CD4-positive, alpha-beta T cell (primary cell): ENCODE data around the gene SLIT1. TPM values are rescaled to one million over a fixed set of nuclear protein-coding genes. Genes with fewer than 3 reads are reported as not detected.

Experiments
- ATAC-seq: fragments of 200-7000 bp; cut with Tn5 transposase; one replicate; pipeline ENCODE4 v1.10.0; 2022; ENCODE audit warnings: mild to moderate bottlenecking; ENCODE audit not compliant: poor library complexity
- CTCF ChIA-PET: fragments of 350-600 bp; sonication (Branson Sonifier 250); formaldehyde crosslinking; loops from one replicate; lab custom pipeline; 2021; ENCODE audit warnings: antibody characterized with exemption, inconsistent platforms; lab: Charles Lee
- POLR2A ChIA-PET: fragments of 350-600 bp; sonication (Branson Sonifier 250); formaldehyde crosslinking; loops from one replicate; lab custom pipeline; 2021; ENCODE audit warnings: antibody characterized with exemption, inconsistent platforms; lab: Charles Lee
- DNase-seq, 14 experiments: peaks; one replicate each; pipeline ENCODE4 v3.0.0-alpha.2; 2013 to 2020; ENCODE audit warnings: mixed read lengths in 2 of 14
- H3K27ac ChIP-seq, 2 donors: one replicate each; pipeline versions ENCODE4 v1.5.1 to v1.7.0; 2013; ENCODE audit warnings: low read length in 2 of 2, low read depth in 1 of 2, mild to moderate bottlenecking in 1 of 2
- H3K27me3 ChIP-seq, 2 experiments: 1 replicate in 1 of 2; 2 replicates in 1 of 2; pipeline versions ENCODE4 v1.6.1 to v1.7.0; 2013; ENCODE audit warnings: low read length in 2 of 2, control low read depth in 1 of 2, mild to moderate bottlenecking in 1 of 2, moderate library complexity in 1 of 2; ENCODE audit not compliant: insufficient read depth in 2 of 2, control insufficient read depth in 1 of 2
- H3K36me3 ChIP-seq: one replicate; pipeline ENCODE4 v1.6.1; 2013; ENCODE audit warnings: low read length, control low read depth; ENCODE audit not compliant: insufficient read depth
- H3K4me1 ChIP-seq: one replicate; pipeline ENCODE4 v1.6.1; 2013; ENCODE audit warnings: low read length, control low read depth; ENCODE audit not compliant: insufficient read depth
- H3K4me3 ChIP-seq: one replicate; pipeline ENCODE4 v1.5.1; 2013; ENCODE audit warnings: mild to moderate bottlenecking, low read length, moderate library complexity
- H3K9me3 ChIP-seq, 2 experiments: 1 replicate in 1 of 2; 2 replicates in 1 of 2; pipeline versions ENCODE4 v1.6.1 to v1.7.0; 2013; ENCODE audit warnings: low read length in 2 of 2, mild to moderate bottlenecking in 2 of 2, control low read depth in 1 of 2, moderate library complexity in 1 of 2; ENCODE audit not compliant: control insufficient read depth in 1 of 2, insufficient read depth in 1 of 2
- H3K27ac Mint-ChIP-seq: one replicate; pipeline ENCODE4 v1.8.0; 2020; ENCODE audit warnings: mixed read lengths
- H3K27me3 Mint-ChIP-seq: one replicate; pipeline ENCODE4 v1.8.0; 2021; ENCODE audit warnings: mixed read lengths
- H3K36me3 Mint-ChIP-seq: one replicate; pipeline ENCODE4 v1.8.0; 2021; ENCODE audit warnings: low read depth, mixed read lengths
- H3K4me1 Mint-ChIP-seq: one replicate; pipeline ENCODE4 v1.8.0; 2021; ENCODE audit warnings: low read depth, mixed read lengths
- H3K4me3 Mint-ChIP-seq: one replicate; pipeline ENCODE4 v1.8.0; 2020; ENCODE audit warnings: mild to moderate bottlenecking, mixed read lengths
- H3K9me3 Mint-ChIP-seq: one replicate; pipeline ENCODE4 v1.8.0; 2020; ENCODE audit warnings: mixed read lengths
- intact Hi-C, 2 experiments: fragments of 100-400 bp; cut with DNase I in 1 of 2; cut with micrococcal nuclease in 1 of 2; formaldehyde crosslinking; loops; one replicate each; pipeline versions ENCODE4 v1.15.1 to v1.9.0; 2023 to 2025; cut with DNase I, micrococcal nuclease
- total RNA-seq, 174 experiments: library from RNA in 2 of 174; stranded (reverse) in 2 of 174; gene quantifications; one replicate each; pipeline ENCODE4 v1.2.3 and lab custom pipeline; 2021 to 2026
- TF ChIP-seq, protein P1 (sequence below): fragments of 200-600 bp; IDR thresholded peaks from one replicate; pipeline ENCODE4 v1.8.0; 2022; ENCODE audit warnings: antibody characterized with exemption, mild to moderate bottlenecking

Gene SLIT1
- total RNA-seq, 2 experiments from 2014 or later, result 0.30 to 0.39 TPM

GRCh38 chr10:97078938-97079445 lies 106.8 kb downstream of the SLIT1 start:
- Histone ChIP-seq H3K4me3 (no peak overlapping the region), H3K27me3 (peaks cover 16 to 21% of the 10 kb centered on the region in 2 experiments), H3K36me3 (no peaks in the 10 kb centered on the region), H3K9me3 (no peaks in the 10 kb centered on the region), H3K27ac (no peak overlapping the region), H3K4me1 (no peaks in the 10 kb centered on the region)
- POLR2A ChIA-PET, result no interaction called here
- Mint-ChIP-seq H3K4me3 (no peak overlapping the region), H3K27me3 (peaks cover 44% of the 10 kb centered on the region), H3K27ac (no peak overlapping the region), H3K4me1 (no peaks in the 10 kb centered on the region), H3K9me3 (no peaks in the 10 kb centered on the region), H3K36me3 (no peaks in the 10 kb centered on the region)
- DNase-seq (no peak), ATAC-seq (no peak)
- TF ChIP-seq, protein P1, sequence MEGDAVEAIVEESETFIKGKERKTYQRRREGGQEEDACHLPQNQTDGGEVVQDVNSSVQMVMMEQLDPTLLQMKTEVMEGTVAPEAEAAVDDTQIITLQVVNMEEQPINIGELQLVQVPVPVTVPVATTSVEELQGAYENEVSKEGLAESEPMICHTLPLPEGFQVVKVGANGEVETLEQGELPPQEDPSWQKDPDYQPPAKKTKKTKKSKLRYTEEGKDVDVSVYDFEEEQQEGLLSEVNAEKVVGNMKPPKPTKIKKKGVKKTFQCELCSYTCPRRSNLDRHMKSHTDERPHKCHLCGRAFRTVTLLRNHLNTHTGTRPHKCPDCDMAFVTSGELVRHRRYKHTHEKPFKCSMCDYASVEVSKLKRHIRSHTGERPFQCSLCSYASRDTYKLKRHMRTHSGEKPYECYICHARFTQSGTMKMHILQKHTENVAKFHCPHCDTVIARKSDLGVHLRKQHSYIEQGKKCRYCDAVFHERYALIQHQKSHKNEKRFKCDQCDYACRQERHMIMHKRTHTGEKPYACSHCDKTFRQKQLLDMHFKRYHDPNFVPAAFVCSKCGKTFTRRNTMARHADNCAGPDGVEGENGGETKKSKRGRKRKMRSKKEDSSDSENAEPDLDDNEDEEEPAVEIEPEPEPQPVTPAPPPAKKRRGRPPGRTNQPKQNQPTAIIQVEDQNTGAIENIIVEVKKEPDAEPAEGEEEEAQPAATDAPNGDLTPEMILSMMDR, result no peak
- intact Hi-C loops, result loop anchor here in 1 of 2 experiments (10.0 kb wide), 1 partner anchor 276 kb away; no protein-coding TSS in a partner anchor
- CTCF ChIA-PET, result no interaction called here

DNA sequence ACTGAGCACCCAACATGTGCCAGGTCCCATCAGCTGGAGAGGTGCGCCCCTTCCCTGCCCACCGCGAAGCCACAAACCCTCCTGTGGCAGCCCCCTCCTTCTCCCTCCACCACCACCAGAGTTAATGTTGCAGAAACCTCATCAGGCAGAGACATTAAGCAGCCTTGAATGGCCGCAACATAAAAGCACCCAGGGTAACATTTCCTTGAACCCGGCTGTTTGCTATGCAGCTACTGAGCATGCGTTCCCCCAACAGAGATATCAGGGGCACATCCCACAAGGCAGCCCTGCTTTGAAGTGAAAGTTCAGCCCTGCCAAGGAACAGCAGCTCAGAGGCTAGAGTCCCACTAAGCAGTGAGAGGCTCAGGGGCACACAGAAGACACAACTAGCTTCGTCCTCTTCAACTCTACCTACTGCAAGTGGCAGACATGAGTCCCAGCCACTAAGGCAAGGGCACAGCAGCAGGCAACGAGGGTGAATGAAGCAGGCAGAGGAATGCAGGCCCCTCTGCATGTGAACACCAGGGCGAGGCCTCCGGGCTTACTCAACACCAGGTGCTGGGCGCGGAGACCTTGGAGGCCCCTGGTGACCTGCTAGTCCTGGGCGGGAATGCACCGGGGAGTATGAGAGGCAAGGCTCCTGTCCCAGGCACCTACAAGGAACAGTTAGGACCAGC lies 107.4 kb downstream of the SLIT1 start:
- no peak overlapping the region for H3K27ac ChIP-seq
- H3K27me3 ChIP-seq, result peaks cover 17 to 21% of the 10 kb centered on the region in 2 experiments
- no peaks in the 10 kb centered on the region for H3K9me3 Mint-ChIP-seq
- TF ChIP-seq, protein P1, result no peak
- POLR2A ChIA-PET, result no interaction called here
- DNase-seq (no peak), ATAC-seq (no peak)
- CTCF ChIA-PET, result no interaction called here
- no peaks in the 10 kb centered on the region for H3K36me3 ChIP-seq
- no peaks in the 10 kb centered on the region for H3K9me3 ChIP-seq
- intact Hi-C loops, result loop anchor here in 1 of 2 experiments (10.0 kb wide), 1 partner anchor 276 kb away; no protein-coding TSS in a partner anchor
- H3K4me1 ChIP-seq, result no peaks in the 10 kb centered on the region
- H3K36me3 Mint-ChIP-seq, result no peaks in the 10 kb centered on the region
- no peak overlapping the region for H3K4me3 Mint-ChIP-seq
- no peak overlapping the region for H3K4me3 ChIP-seq
- H3K27me3 Mint-ChIP-seq, result peaks cover 44% of the 10 kb centered on the region
- H3K4me1 Mint-ChIP-seq, result no peaks in the 10 kb centered on the region
- no peak overlapping the region for H3K27ac Mint-ChIP-seq

- no peaks in the 10 kb centered on the region for H3K4me1 ChIP-seq
- no peaks in the 10 kb centered on the region for H3K36me3 Mint-ChIP-seq
- CTCF ChIA-PET, result no interaction called here
- no peaks in the 10 kb centered on the region for H3K9me3 Mint-ChIP-seq
- peaks cover 18 to 24% of the 10 kb centered on the region in 2 experiments for H3K27me3 ChIP-seq
- no peaks in the 10 kb centered on the region for H3K4me1 Mint-ChIP-seq
- H3K4me3 ChIP-seq, result no peak overlapping the region
- TF ChIP-seq, protein P1, result no peak
- intact Hi-C loops, result loop anchor here in 1 of 2 experiments (10.0 kb wide), 1 partner anchor 278 kb away; no protein-coding TSS in a partner anchor
- no peak for ATAC-seq
- no peak overlapping the region for H3K27ac ChIP-seq
- H3K9me3 ChIP-seq, result no peaks in the 10 kb centered on the region
- POLR2A ChIA-PET, result no interaction called here
- peaks cover 45% of the 10 kb centered on the region for H3K27me3 Mint-ChIP-seq
- no peaks in the 10 kb centered on the region for H3K36me3 ChIP-seq
- no peak for DNase-seq
- no peak overlapping the region for H3K4me3 Mint-ChIP-seq
- no peak overlapping the region for H3K27ac Mint-ChIP-seq
Measured at GRCh38 chr10:97076781-97077180, 109.0 kb downstream of the SLIT1 start.
